Stimulated activated CD4-positive, alpha-beta T cell treated with anti-CD3 and anti-CD28 coated beads, Interleukin-12 subunit alpha, Interleukin-12 subunit beta, amount 100 ng/mL, for 24 hours (primary cell): ENCODE measurements around the gene VGLL4.
"Not testable (repeated sequence)": the region's sequence is repeated elsewhere in the genome, so short reads cannot be mapped to it uniquely, and the experiment has no call there.

Source experiments
- DNase-seq, 2 experiments: peaks; one replicate each; pipeline ENCODE4 v3.0.0-alpha.2; 2020; ENCODE audit warnings: low read depth in 2 of 2

The VGLL4 gene

GRCh38 chr3:11587766-11588165 lies 55.9 kb downstream of the VGLL4 start:
- no peak for DNase-seq

- no peak for DNase-seq
These were observed 59.1 kb downstream of the VGLL4 start for GRCh38 chr3:11584570-11584969.

GRCh38 chr3:11583638-11584046 lies 60.1 kb downstream of the VGLL4 start:
- no peak for DNase-seq

- no peak for DNase-seq
These were observed 60.5 kb downstream of the VGLL4 start for GRCh38 chr3:11583235-11583634.

DNA sequence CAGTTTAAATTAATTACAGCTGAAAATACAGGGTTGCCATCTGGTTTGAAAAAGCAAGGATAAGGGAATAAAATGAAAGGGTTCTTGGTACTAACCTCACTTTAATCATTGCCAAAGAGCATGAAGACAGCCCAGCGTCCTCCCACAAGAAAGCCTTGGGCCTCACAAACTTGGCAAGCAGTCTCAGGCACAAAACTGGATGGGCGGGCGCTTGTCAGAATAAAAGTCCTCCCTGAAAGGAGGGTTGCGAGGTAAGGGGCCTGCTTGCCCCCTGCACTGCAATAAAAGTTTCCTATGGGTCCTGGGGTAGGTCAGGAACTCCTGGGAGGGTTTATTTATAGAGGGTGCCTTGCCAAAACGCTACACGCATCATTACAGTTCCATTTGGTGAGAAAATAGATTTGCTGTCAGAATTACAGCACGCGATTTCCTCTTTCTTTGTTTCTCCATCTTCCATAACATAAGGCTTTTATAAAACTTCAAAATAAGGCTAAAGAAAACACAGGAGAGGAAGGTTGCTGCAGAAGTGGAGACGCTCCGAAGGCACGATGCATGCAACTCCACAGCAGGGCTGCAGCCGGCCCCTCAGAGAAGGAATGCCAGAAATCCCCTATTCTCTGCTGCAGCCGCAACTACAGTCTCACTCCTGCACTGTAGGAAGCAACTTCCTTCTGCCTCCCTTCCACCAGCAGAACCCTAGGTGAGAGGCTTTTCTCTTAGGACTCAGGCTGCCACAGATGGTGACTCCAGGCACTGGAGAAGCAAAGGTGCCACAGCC lies 61.3 kb downstream of the VGLL4 start:
- DNase-seq, result no peak

DNA sequence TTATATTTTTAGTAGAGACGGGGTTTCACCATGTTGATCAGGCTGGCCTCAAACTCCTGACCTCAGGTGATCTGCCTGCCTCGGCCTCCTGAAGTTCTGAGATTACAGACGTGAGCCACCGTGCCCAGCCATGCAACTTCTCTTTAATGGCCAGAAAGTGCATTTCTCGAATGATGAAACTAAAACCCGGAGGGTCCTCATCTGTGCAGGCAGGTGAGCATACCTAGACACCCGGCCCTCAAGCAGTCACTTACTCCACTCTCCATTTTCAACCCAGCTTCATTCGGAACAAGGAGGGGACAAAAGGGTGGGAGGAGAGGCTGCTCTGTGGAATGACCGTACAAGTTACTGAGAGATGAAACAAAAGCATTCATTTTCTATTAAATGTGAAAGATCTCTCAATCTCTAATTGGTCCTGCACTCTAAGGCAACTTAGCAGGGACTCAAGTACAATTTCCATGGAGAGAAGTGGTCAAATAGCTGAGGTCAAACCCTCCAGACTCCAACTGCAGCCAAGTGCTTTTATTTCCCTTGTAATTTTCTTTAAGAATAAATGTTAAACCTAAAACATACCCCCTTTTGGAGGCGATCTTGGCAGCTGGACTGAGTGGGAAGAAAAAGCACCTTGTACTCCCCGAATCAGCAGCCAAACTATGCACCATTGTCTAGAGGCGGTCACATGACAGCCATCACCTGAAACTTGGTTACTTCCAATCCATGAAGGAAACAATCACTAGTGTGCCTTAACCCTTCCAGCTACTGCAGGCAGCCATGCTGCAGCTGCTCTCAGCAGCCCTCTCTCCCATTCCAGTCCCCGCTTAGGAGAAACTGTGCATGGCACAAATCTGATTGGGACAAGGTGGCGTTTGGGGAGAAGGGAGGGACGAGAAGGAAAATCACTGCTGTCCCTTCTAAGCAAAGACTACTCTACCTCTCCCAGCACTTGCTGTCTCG lies 62.2 kb downstream of the VGLL4 start:
- no peak for DNase-seq

DNA sequence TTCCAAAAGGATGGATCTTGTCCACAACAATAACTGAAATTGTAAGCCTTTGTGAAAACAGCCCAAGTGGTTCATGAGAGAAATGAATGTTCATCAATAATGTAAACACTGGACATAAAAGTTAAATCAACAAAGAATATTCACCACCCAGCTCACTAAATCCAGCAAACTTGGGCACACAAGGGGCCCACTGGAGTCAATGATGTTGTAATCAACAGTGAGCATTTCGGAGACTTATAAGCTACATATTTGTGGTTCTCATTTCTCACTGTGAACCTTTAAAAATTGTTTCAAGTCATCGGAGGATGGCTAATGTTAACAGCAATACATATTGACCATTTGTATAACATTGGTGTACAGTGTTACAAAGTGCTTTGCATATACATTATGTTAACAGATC lies 63.1 kb downstream of the VGLL4 start:
- no peak for DNase-seq

- DNase-seq, result no peak
These were observed 65.5 kb downstream of the VGLL4 start for GRCh38 chr3:11578169-11578568.

GRCh38 chr3:11576453-11576852 lies 67.3 kb downstream of the VGLL4 start:
- DNase-seq, result no peak

DNA sequence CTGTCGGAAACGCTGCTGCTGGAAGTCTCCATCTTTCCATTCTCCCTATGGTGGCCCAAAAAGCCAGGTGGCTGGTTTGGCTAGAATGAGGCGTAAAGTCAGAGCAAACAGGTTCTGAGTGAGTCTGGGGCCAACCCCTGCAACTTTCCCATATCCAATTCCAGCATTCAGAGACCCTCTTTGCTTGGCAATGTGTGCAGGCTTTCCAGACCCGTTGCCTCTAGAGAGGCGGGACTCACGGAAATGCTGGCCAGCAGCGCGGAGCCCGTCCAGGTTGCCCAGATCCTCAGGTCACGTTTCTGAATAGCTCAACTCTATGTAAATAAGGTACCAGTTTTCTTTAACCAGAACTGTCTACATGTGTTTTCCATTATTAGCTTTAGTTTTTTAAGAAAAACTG lies 68.0 kb downstream of the VGLL4 start:
- no peak for DNase-seq

GRCh38 chr3:11574981-11575669 lies 68.6 kb downstream of the VGLL4 start:
- DNase-seq, result no peak

GRCh38 chr3:11572660-11573059 lies 71.1 kb downstream of the VGLL4 start:
- DNase-seq, result not testable (repeated sequence)

DNA sequence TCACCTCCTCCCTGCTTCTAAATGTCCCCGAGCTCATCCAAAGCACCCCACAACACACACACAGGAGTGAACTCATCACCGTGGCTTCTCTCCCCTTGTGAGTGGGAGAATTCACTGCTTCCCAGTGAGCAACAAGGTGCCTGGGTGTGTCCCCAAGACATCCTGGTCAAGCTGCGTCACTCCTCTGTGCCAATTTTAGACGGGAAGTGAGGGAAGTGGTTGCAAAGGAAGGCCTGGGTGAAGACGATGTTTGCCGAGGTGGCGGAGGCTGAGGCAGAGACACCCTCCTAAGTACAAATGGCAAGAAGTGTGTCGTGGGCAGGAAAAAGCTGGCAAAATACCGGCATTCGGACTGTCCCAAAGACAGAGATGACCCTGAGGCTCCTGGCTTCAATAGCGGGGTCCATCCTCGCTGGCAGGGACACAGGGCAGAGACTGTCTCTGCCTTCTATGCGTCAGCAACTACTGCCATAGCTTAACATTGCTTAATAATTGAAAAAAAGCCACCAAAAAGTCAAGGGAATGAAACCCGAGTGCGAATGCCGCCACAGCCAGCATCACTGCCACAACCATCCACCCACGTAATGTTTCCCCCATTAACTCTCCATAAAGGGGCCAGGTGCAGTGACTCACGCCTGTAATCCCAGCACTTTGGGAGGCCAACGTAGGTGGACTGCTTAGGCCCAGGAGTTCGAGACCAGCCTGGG lies 72.8 kb downstream of the VGLL4 start:
- DNase-seq, result no peak

DNA sequence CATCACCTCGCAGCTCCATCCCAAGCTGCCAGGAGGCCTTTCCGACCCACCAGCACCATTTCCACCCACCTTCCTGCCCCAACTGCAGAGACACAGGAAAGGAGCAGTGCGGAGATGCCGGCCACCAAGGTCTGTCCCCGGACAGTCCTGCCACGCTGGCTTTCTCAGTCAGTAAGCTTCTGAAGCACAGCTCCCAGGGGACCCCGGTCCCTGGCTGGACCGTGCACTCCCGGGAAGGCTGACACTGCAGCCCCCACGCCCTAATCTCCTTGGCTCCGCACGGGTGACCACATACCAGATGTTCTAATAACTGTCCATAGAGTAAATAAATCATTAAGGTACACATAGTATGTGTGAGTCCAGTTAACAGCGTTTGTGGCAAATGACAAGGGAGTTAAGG lies 73.5 kb downstream of the VGLL4 start:
- DNase-seq, result no peak

DNA sequence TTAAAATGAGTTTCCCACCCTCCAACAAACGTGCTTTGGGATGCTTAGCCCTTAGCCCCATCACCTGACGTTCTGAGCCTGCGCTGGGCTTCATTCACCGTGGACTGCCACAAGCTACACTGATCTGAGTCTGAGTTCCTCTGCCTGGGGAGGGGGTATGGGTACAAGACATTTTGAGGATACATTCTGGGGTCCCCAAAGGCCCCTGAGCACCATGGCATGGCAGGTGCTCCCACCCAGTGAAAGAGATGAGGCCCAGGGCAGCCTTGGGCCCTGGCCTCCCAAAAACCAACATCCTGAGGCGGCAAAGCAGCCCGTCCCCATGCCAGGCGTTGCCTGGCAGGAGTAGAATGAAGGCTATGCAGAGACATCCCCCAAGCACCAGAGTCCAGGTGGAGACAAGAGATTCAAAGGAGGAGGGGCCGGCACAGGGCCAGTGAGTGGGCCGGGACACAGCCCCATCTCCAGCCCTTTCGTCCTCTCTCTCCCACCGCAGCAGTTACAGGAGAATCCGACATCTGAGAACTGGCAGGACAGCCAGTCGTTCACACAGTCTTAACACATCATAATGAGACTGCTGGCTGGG lies 74.5 kb downstream of the VGLL4 start:
- no peak for DNase-seq

- DNase-seq, result no peak
These were observed 75.1 kb downstream of the VGLL4 start for GRCh38 chr3:11568503-11569155.

GRCh38 chr3:11567516-11568467 lies 75.9 kb downstream of the VGLL4 start:
- no peak for DNase-seq

GRCh38 chr3:11566916-11567315 lies 76.8 kb downstream of the VGLL4 start:
- no peak for DNase-seq

DNA sequence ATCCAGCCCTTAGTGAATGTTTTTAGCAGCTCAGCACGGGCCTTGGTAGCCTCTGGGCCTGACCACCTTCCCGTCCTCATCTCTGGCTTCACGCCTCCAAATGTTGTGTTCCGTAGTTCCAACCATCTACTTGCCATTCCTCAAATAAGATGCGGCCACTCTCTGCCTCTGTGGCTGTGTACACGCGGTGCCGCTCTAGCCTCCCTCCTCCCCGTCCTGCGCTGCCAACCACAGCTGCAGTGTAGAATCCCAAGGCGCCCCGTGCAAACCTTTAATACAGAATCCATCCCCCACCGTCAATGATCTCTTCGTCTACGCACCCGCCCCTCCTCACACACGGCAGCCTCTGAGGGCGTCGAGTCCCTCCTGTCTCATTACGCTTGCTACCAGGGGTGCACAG lies 77.2 kb downstream of the VGLL4 start:
- DNase-seq, result no peak

DNA sequence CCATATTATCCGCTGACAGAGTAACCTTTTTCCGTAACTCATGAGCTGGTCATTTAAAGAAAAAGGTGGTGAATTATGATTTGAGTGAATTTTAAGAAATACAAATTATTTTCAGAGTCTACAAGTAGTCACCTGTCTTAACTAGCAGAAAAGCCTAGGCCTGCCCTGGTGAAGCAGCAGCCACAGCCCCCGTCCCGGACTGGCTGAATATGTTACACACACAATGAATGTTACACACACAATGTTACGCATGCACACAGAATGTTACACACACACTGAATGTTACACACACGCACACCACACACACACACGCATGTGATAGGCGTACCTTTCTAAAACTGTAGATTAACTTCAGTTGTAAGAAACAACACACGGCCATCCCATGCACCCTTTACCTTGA lies 77.8 kb downstream of the VGLL4 start:
- no peak for DNase-seq
